ENCODE data around the gene TLR4.

DNA sequence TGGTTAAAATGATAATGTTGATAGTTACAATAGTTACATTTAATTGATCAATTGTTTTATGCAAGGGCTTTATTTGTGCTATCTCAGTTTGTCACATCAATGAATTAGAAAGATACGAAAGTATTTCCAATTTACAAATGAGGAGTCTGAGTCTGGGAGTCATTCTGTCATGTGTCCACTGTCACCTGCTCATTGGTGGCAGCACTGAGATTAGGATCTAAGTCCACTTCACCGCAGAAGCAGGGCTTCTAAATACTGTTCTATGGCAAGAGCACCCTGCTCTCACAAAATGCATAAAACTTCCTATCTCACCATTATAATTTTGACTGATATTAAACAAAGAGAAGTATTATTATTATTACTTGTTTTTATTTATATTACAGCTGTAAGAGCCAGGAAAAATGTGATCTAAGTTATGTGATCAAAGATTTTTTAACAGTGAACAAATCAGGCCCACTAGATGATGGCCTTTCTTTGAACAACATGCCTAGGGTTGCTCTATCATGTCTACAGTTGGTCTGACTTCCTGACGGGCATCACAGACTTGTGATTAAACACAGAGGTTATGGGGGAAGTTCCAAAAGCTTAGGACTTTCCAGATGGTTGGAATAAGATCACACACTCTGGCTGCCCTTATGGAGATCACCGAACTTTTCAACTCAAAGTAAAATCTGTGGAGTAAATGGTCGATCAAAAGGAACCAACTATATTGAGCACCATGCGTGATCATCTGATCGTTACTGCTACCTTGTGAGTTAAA lies 15.1 kb downstream of the TLR4 start:
- TF ChIP-seq, protein P1, sequence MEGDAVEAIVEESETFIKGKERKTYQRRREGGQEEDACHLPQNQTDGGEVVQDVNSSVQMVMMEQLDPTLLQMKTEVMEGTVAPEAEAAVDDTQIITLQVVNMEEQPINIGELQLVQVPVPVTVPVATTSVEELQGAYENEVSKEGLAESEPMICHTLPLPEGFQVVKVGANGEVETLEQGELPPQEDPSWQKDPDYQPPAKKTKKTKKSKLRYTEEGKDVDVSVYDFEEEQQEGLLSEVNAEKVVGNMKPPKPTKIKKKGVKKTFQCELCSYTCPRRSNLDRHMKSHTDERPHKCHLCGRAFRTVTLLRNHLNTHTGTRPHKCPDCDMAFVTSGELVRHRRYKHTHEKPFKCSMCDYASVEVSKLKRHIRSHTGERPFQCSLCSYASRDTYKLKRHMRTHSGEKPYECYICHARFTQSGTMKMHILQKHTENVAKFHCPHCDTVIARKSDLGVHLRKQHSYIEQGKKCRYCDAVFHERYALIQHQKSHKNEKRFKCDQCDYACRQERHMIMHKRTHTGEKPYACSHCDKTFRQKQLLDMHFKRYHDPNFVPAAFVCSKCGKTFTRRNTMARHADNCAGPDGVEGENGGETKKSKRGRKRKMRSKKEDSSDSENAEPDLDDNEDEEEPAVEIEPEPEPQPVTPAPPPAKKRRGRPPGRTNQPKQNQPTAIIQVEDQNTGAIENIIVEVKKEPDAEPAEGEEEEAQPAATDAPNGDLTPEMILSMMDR (IDR thresholded peaks at IDR 0.05), result no peak
- no peak for TF ChIP-seq POLR2A (IDR thresholded peaks at IDR 0.05)
